T47D (cell line): ENCODE results near the gene EPB41L2.

Source experiments
- DNase-seq, 2 experiments: peaks; one replicate each; pipeline versions ENCODE4 v3.0.0 to v3.0.0-alpha.2; 2011 to 2012; ENCODE audit warnings: low read depth in 1 of 2, low spot score in 1 of 2
- JUND ChIP-seq: IDR thresholded peaks from 2 replicates; pipeline ENCODE4 v1.6.1; 2012; ENCODE audit warnings: low read depth
- in situ Hi-C: cut with HindIII; loops from 2 replicates; pipeline ENCODE4 v1.10.0; 2016; ENCODE audit warnings: low sequenced_read_pairs, low pct_unique_long_range_greater_than_20kb

The EPB41L2 gene

GRCh38 chr6:130912434-130912833 is 150.6 kb downstream of the EPB41L2 start:
- DNase-seq: no peak
- in situ Hi-C loops: no loop called here
- no peak for TF ChIP-seq JUND

GRCh38 chr6:130908958-130909357 is 154.1 kb downstream of the EPB41L2 start:
- no peak for DNase-seq
- TF ChIP-seq JUND: no peak
- in situ Hi-C loops: no loop called here

- in situ Hi-C loops: no loop called here
- DNase-seq: no peak
- TF ChIP-seq JUND: no peak
These were observed 154.9 kb downstream of the EPB41L2 start for GRCh38 chr6:130908188-130908587.

GRCh38 chr6:130907687-130908086 is 155.4 kb downstream of the EPB41L2 start:
- no peak for DNase-seq
- TF ChIP-seq JUND: no peak
- in situ Hi-C loops: no loop called here

GRCh38 chr6:130906736-130907381 is 156.2 kb downstream of the EPB41L2 start:
- DNase-seq: no peak
- in situ Hi-C loops: no loop called here
- no peak for TF ChIP-seq JUND

- TF ChIP-seq JUND: no peak
- in situ Hi-C loops: no loop called here
- DNase-seq: no peak
These were observed 159.4 kb downstream of the EPB41L2 start for GRCh38 chr6:130903602-130904001.

GRCh38 chr6:130903007-130903406 is 160.0 kb downstream of the EPB41L2 start:
- no peak for DNase-seq
- no peak for TF ChIP-seq JUND
- in situ Hi-C loops: no loop called here

- in situ Hi-C loops: no loop called here
- TF ChIP-seq JUND: no peak
- no peak for DNase-seq
These were observed 162.1 kb downstream of the EPB41L2 start for GRCh38 chr6:130900913-130901312.

GRCh38 chr6:130896249-130896648 is 166.8 kb downstream of the EPB41L2 start:
- DNase-seq: no peak
- TF ChIP-seq JUND: no peak
- in situ Hi-C loops: no loop called here

- TF ChIP-seq JUND: no peak
- DNase-seq: no peak
- in situ Hi-C loops: no loop called here
These were observed 167.5 kb downstream of the EPB41L2 start for GRCh38 chr6:130895516-130895915.

- in situ Hi-C loops: no loop called here
- no peak for TF ChIP-seq JUND
- no peak for DNase-seq
These were observed 169.3 kb downstream of the EPB41L2 start for GRCh38 chr6:130893766-130894165.

- TF ChIP-seq JUND: no peak
- no peak for DNase-seq
- in situ Hi-C loops: no loop called here
These were observed 169.8 kb downstream of the EPB41L2 start for GRCh38 chr6:130893277-130893676.

- no peak for DNase-seq
- in situ Hi-C loops: no loop called here
These were observed 172.5 kb downstream of the EPB41L2 start for GRCh38 chr6:130890521-130890971.

GRCh38 chr6:130889423-130889822 is 173.6 kb downstream of the EPB41L2 start:
- no peak for DNase-seq
- TF ChIP-seq JUND: no peak
- in situ Hi-C loops: no loop called here

More at GRCh38 chr6:130890521-130890971, 172.5 kb downstream of the EPB41L2 start:
- TF ChIP-seq JUND: no peak

GRCh38 chr6:130888246-130888645 is 174.8 kb downstream of the EPB41L2 start:
- TF ChIP-seq JUND: no peak
- no peak for DNase-seq
- in situ Hi-C loops: no loop called here
